Liver (tissue), 9 donors: ENCODE data around the gene CCDC136. TPM values are rescaled to one million over a fixed set of nuclear protein-coding genes. Genes with fewer than 3 reads are reported as not detected.

Experiments used
- DNase-seq: peaks from one replicate; pipeline ENCODE4 v3.0.0-alpha.2; 2017; ENCODE audit warnings: low spot score
- H3K27ac ChIP-seq, 2 donors: one replicate each; pipeline ENCODE4 v1.7.0; 2013; ENCODE audit warnings: inconsistent platforms in 2 of 2, low read length in 2 of 2, control low read depth in 1 of 2, low read depth in 1 of 2, mild to moderate bottlenecking in 1 of 2
- H3K27me3 ChIP-seq, 4 donors: one replicate each; pipeline versions ENCODE4 v1.6.1 to v1.7.0; 2013; ENCODE audit warnings: low read length in 3 of 4, inconsistent platforms in 1 of 4, mild to moderate bottlenecking in 1 of 4, moderate library complexity in 1 of 4; ENCODE audit not compliant: control insufficient read depth in 4 of 4, insufficient read depth in 4 of 4
- H3K36me3 ChIP-seq, 4 donors: one replicate each; pipeline versions ENCODE4 v1.6.1 to v1.7.0; 2013; ENCODE audit warnings: low read length in 3 of 4, mild to moderate bottlenecking in 3 of 4, low read depth in 1 of 4, moderate library complexity in 1 of 4; ENCODE audit not compliant: control insufficient read depth in 4 of 4, insufficient read depth in 3 of 4
- H3K4me1 ChIP-seq, 4 donors: one replicate each; pipeline versions ENCODE4 v1.6.1 to v1.7.0; 2013; ENCODE audit warnings: low read length in 3 of 4, mild to moderate bottlenecking in 3 of 4, moderate library complexity in 1 of 4; ENCODE audit not compliant: control insufficient read depth in 4 of 4, insufficient read depth in 4 of 4
- H3K4me3 ChIP-seq, 3 donors: one replicate each; pipeline versions ENCODE4 v1.6.1 to v1.7.0; 2013; ENCODE audit warnings: low read length in 3 of 3, control low read depth in 1 of 3, low read depth in 1 of 3, mild to moderate bottlenecking in 1 of 3
- H3K9ac ChIP-seq, 2 donors: one replicate each; pipeline ENCODE4 v1.7.0; 2013; ENCODE audit warnings: low read length in 2 of 2, mild to moderate bottlenecking in 2 of 2, moderate library complexity in 2 of 2, control low read depth in 1 of 2, low read depth in 1 of 2
- H3K9me3 ChIP-seq, 4 donors: one replicate each; pipeline versions ENCODE4 v1.6.1 to v1.7.0; 2013; ENCODE audit warnings: low read length in 3 of 4; ENCODE audit not compliant: control insufficient read depth in 4 of 4
- CTCF ChIP-seq: fragments of 150-350 bp; IDR thresholded peaks from 2 replicates; pipeline ENCODE4 v1.5.1; 2017; ENCODE audit warnings: improper control_type of control experiment, low read depth, low read length; ENCODE audit not compliant: missing input control
- FOXA1 ChIP-seq: IDR thresholded peaks from 2 replicates; pipeline ENCODE4 v1.6.1; 2016; ENCODE audit warnings: antibody characterized with exemption
- GABPA ChIP-seq, 2 donors: IDR thresholded peaks in 1 of 2; conservative IDR thresholded peaks in 1 of 2; 2 replicates each; pipeline ENCODE4 v1.6.1; 2016; ENCODE audit warnings: antibody characterized with exemption in 2 of 2, mild to moderate bottlenecking in 1 of 2, moderate library complexity in 1 of 2
- HNF4A ChIP-seq, 2 donors: conservative IDR thresholded peaks; 2 replicates each; pipeline ENCODE4 v1.6.1; 2016; ENCODE audit warnings: antibody characterized with exemption in 2 of 2, mild to moderate bottlenecking in 2 of 2
- HNF4G ChIP-seq: IDR thresholded peaks from 2 replicates; pipeline ENCODE4 v1.6.1; 2016; ENCODE audit warnings: antibody characterized with exemption
- MAX ChIP-seq: IDR thresholded peaks from 2 replicates; pipeline ENCODE4 v1.6.1; 2016; ENCODE audit warnings: antibody characterized with exemption
- NR2F2 ChIP-seq: IDR thresholded peaks from 2 replicates; pipeline ENCODE4 v1.6.1; 2016; ENCODE audit warnings: antibody characterized with exemption
- SP1 ChIP-seq: IDR thresholded peaks from 2 replicates; pipeline ENCODE4 v1.6.1; 2018; ENCODE audit warnings: antibody characterized with exemption, mild to moderate bottlenecking
- TAF1 ChIP-seq: conservative IDR thresholded peaks from 2 replicates; pipeline ENCODE4 v1.6.1; 2016; ENCODE audit warnings: antibody characterized with exemption, mild to moderate bottlenecking
- YY1 ChIP-seq: IDR thresholded peaks from 2 replicates; pipeline ENCODE4 v1.6.1; 2016; ENCODE audit warnings: antibody characterized with exemption, mild to moderate bottlenecking
- ZBTB33 ChIP-seq: IDR thresholded peaks from 2 replicates; pipeline ENCODE4 v1.6.1; 2016; ENCODE audit warnings: antibody characterized with exemption
- WGBS: extraction: QIAGEN DNeasy Blood & Tissue Kit; methylation state at CpG from one replicate; pipeline ENCODE4 v1.1.7; 2013; 5-methylcytosine and 5-hydroxymethylcytosine counted together
- polyA plus RNA-seq, 2 donors: library from polyadenylated mRNA; stranded (reverse) in 1 of 2; unstranded in 1 of 2; fragments of 200-250 nt in 1 of 2; fragments of >200 nt in 1 of 2; fragmentation: Nextera tagmentation in 1 of 2; extraction: Ambion mirVana in 1 of 2; gene quantifications; one replicate each; pipeline versions ENCODE4 v1.2.1 to v1.2.3, GENCODE V29; 2013 to 2015
- total RNA-seq, 2 donors: library from RNA; depleted of rRNA; stranded (reverse); fragments of >200 nt; gene quantifications; one replicate each; pipeline ENCODE4 v1.2.3, GENCODE V29; 2014
- donor health status: healthy.
- donor health status: healthy.
- donor health status: healthy.
- donor health status: healthy.
- donor health status: healthy.

The CCDC136 gene
- total and polyA plus RNA-seq, 4 donors: 0.09 to 0.59 (median 0.22) TPM

GRCh38 chr7:128767475-128768110 is 24.2 kb upstream of the CCDC136 start:
- Histone ChIP-seq H3K9me3 (no peaks in the 10 kb centered on the region), H3K27ac (no peak overlapping the region), H3K9ac (no peak overlapping the region), H3K4me3 (no peak overlapping the region), H3K4me1 (no peaks in the 10 kb centered on the region), H3K27me3 (no peaks in the 10 kb centered on the region), H3K36me3 (peaks cover 8 to 52% (median 44%) of the 10 kb centered on the region in 4 donors)
- WGBS: 97% methylated on average over 6 of the region's 6 CpGs
- no peak for TF ChIP-seq ZBTB33
- no peak for TF ChIP-seq YY1
- TF ChIP-seq FOXA1: no peak
- TF ChIP-seq HNF4G: no peak
- TF ChIP-seq GABPA (IDR thresholded peaks at IDR 0.05 in 1 of 2, conservative IDR thresholded peaks at IDR 0.05 in 1 of 2): no peak
- TF ChIP-seq HNF4A (conservative IDR thresholded peaks at IDR 0.05): no peak
- TF ChIP-seq SP1: no peak
- TF ChIP-seq TAF1: no peak
- TF ChIP-seq CTCF: no peak
- TF ChIP-seq NR2F2: no peak
- no peak for DNase-seq

- WGBS: 52% methylated on average over 2 of the region's 2 CpGs
- no peak overlapping the region for H3K27ac ChIP-seq
- H3K4me3 ChIP-seq: no peak overlapping the region
- H3K4me1 ChIP-seq: no peaks in the 10 kb centered on the region
- no peak for DNase-seq
- H3K9me3 ChIP-seq: no peaks in the 10 kb centered on the region
- H3K36me3 ChIP-seq: peaks cover 10 to 57% (median 42%) of the 10 kb centered on the region in 4 donors
- TF ChIP-seq CTCF: no peak
- no peak for TF ChIP-seq MAX
- TF ChIP-seq HNF4G: no peak
- TF ChIP-seq GABPA (IDR thresholded peaks at IDR 0.05 in 1 of 2, conservative IDR thresholded peaks at IDR 0.05 in 1 of 2): no peak
- no peak for TF ChIP-seq HNF4A (conservative IDR thresholded peaks at IDR 0.05)
- no peaks in the 10 kb centered on the region for H3K27me3 ChIP-seq
- no peak overlapping the region for H3K9ac ChIP-seq
Observed at GRCh38 chr7:128770233-128770632, 21.5 kb upstream of the CCDC136 start.
